ENCODE data around the gene ELOF1.

- TF ChIP-seq EZH2 (IDR thresholded peaks at IDR 0.05; ENCODE audit: low read length, unreplicated experiment) (no peak), CTCF (conservative IDR thresholded peaks at IDR 0.05; ENCODE audit: low read depth, low read length) (no peak)
Observed at GRCh38 chr19:11519138-11519537, 39.9 kb downstream of the ELOF1 start.

All from PC-3 (cell line).